ENCODE data around the gene GLIPR1. TPM values are rescaled to one million over a fixed set of nuclear protein-coding genes. Genes with fewer than 3 reads are reported as not detected.
"Not testable (repeated sequence)": the region's sequence is repeated elsewhere in the genome, so short reads cannot be mapped to it uniquely, and the experiment has no call there.

Gene GLIPR1
- total and polyA plus RNA-seq, 4 experiments from 2014 or later = 96.1 to 222 (median 129) TPM

- peaks cover 4 to 19% of the 10 kb centered on the region in 2 donors for H3K27me3 Mint-ChIP-seq
- H3K4me3 ChIP-seq (ENCODE audit: low read length in 2 of 2); H3K27ac Mint-ChIP-seq; H3K4me1 Mint-ChIP-seq; H3K4me3 Mint-ChIP-seq; intact Hi-C loops (cut with micrococcal nuclease); H3K4me1 ChIP-seq (ENCODE audit: insufficient read depth, low read length); H3K27me3 ChIP-seq (ENCODE audit: insufficient read depth, low read length); POLR2A ChIA-PET (ENCODE audit: partially characterized antibody); DNase-seq; H3K9me3 Mint-ChIP-seq; H3K36me3 Mint-ChIP-seq; H3K9me3 ChIP-seq (ENCODE audit: control insufficient read depth in 1 of 2, low read length in 2 of 2); CTCF ChIA-PET (ENCODE audit: partially characterized antibody); H3K36me3 ChIP-seq (ENCODE audit: insufficient read depth, low read length); H3K27ac ChIP-seq (ENCODE audit: low read depth, low read length): not testable (repeated sequence)
Observed at GRCh38 chr12:75521224-75521623, 40.7 kb downstream of the GLIPR1 start.

GRCh38 chr12:75522124-75522523 lies 41.6 kb downstream of the GLIPR1 start:
- peaks cover 8 to 24% of the 10 kb centered on the region in 2 donors for H3K27me3 Mint-ChIP-seq
- POLR2A ChIA-PET (ENCODE audit: partially characterized antibody); H3K4me3 Mint-ChIP-seq; H3K9me3 Mint-ChIP-seq; H3K9me3 ChIP-seq (ENCODE audit: control insufficient read depth in 1 of 2, low read length in 2 of 2); intact Hi-C loops (cut with micrococcal nuclease); DNase-seq; H3K4me1 ChIP-seq (ENCODE audit: insufficient read depth, low read length); H3K4me3 ChIP-seq (ENCODE audit: low read length in 2 of 2); H3K36me3 Mint-ChIP-seq; H3K36me3 ChIP-seq (ENCODE audit: insufficient read depth, low read length); H3K4me1 Mint-ChIP-seq; H3K27ac Mint-ChIP-seq; H3K27me3 ChIP-seq (ENCODE audit: insufficient read depth, low read length); H3K27ac ChIP-seq (ENCODE audit: low read depth, low read length): not testable (repeated sequence)
- CTCF ChIA-PET (ENCODE audit: partially characterized antibody) = interaction anchor here (2.4 kb wide), 1 partner anchor 515 kb away, joined by 6 read pairs; no protein-coding TSS in a partner anchor

- H3K27me3 ChIP-seq (ENCODE audit: insufficient read depth, low read length) = no peaks in the 10 kb centered on the region
- DNase-seq = no peak
- no peaks in the 10 kb centered on the region for H3K36me3 ChIP-seq (ENCODE audit: insufficient read depth, low read length)
- H3K4me1 Mint-ChIP-seq = peaks cover 0 to 2% (median 0%) of the 10 kb centered on the region in 4 donors
- H3K27ac ChIP-seq (ENCODE audit: low read depth, low read length) = no peak overlapping the region
- peaks cover 8 to 26% of the 10 kb centered on the region in 2 donors for H3K27me3 Mint-ChIP-seq
- peaks cover 0 to 4% (median 0%) of the 10 kb centered on the region in 8 donors for H3K9me3 Mint-ChIP-seq
- H3K4me1 ChIP-seq (ENCODE audit: insufficient read depth, low read length) = no peaks in the 10 kb centered on the region
- intact Hi-C loops (cut with micrococcal nuclease) = no loop called here
- no peaks in the 10 kb centered on the region for H3K9me3 ChIP-seq (ENCODE audit: control insufficient read depth in 1 of 2, low read length in 2 of 2)
- no peak overlapping the region for H3K27ac Mint-ChIP-seq
- no peak overlapping the region for H3K4me3 Mint-ChIP-seq
- H3K4me3 ChIP-seq (ENCODE audit: low read length in 2 of 2) = no peak overlapping the region
- ChIA-PET CTCF (ENCODE audit: partially characterized antibody) (interaction anchor here (1.3 to 7.9 kb wide), 5 partner anchors 191 to 1062 kb away, joined by 3 to 173 read pairs (median 20); partner anchors contain the start of genes GLIPR1L1 and PHLDA1), POLR2A (ENCODE audit: partially characterized antibody) (no interaction called here)
- H3K36me3 Mint-ChIP-seq = no peaks in the 10 kb centered on the region
Observed at GRCh38 chr12:75525263-75525662, 44.7 kb downstream of the GLIPR1 start.

- H3K9me3 Mint-ChIP-seq = peaks cover 0 to 2% (median 0%) of the 10 kb centered on the region in 8 donors
- POLR2A ChIA-PET (ENCODE audit: partially characterized antibody) = interaction anchor here (1.2 kb wide), 1 partner anchor 511 kb away, joined by 6 read pairs; no protein-coding TSS in a partner anchor
- no peaks in the 10 kb centered on the region for H3K36me3 ChIP-seq (ENCODE audit: insufficient read depth, low read length)
- no peaks in the 10 kb centered on the region for H3K27me3 ChIP-seq (ENCODE audit: insufficient read depth, low read length)
- intact Hi-C loops (cut with micrococcal nuclease) = loop anchor here (1.0 kb wide), 5 partner anchors 510 to 1059 kb away; partner anchors contain the start of gene BBS10
- CTCF ChIA-PET (ENCODE audit: partially characterized antibody) = interaction anchor here (0.8 to 7.9 kb wide), 24 partner anchors 9 to 1060 kb away, joined by 3 to 173 read pairs (median 3); partner anchors contain the start of genes BBS10, GLIPR1L1 and PHLDA1
- no peaks in the 10 kb centered on the region for H3K36me3 Mint-ChIP-seq
- no peak overlapping the region for H3K27ac Mint-ChIP-seq
- H3K27ac ChIP-seq (ENCODE audit: low read depth, low read length) = no peak overlapping the region
- H3K4me1 Mint-ChIP-seq = peaks cover 0 to 2% (median 0%) of the 10 kb centered on the region in 4 donors
- H3K4me3 ChIP-seq (ENCODE audit: low read length in 2 of 2) = no peak overlapping the region
- H3K27me3 Mint-ChIP-seq = peaks cover 5 to 22% of the 10 kb centered on the region in 2 donors
- peak in 4 of 5 donors; percentile 32 to 42 (median 40) for DNase-seq
- no peaks in the 10 kb centered on the region for H3K9me3 ChIP-seq (ENCODE audit: control insufficient read depth in 1 of 2, low read length in 2 of 2)
- no peaks in the 10 kb centered on the region for H3K4me1 ChIP-seq (ENCODE audit: insufficient read depth, low read length)
- no peak overlapping the region for H3K4me3 Mint-ChIP-seq
Observed at GRCh38 chr12:75526655-75527511, 46.3 kb downstream of the GLIPR1 start.

GRCh38 chr12:75528272-75528671 lies 47.7 kb downstream of the GLIPR1 start:
- Histone ChIP-seq H3K4me3 (ENCODE audit: low read length in 2 of 2) (no peak overlapping the region), H3K9me3 (ENCODE audit: control insufficient read depth in 1 of 2, low read length in 2 of 2) (no peaks in the 10 kb centered on the region), H3K4me1 (ENCODE audit: insufficient read depth, low read length) (no peaks in the 10 kb centered on the region), H3K27me3 (ENCODE audit: insufficient read depth, low read length) (no peaks in the 10 kb centered on the region), H3K27ac (ENCODE audit: low read depth, low read length) (no peak overlapping the region), H3K36me3 (ENCODE audit: insufficient read depth, low read length) (no peaks in the 10 kb centered on the region)
- CTCF ChIA-PET (ENCODE audit: partially characterized antibody) = interaction anchor here (0.7 to 7.9 kb wide), 14 partner anchors 15 to 1059 kb away, joined by 3 to 173 read pairs (median 4); partner anchors contain the start of genes BBS10 and PHLDA1
- Mint-ChIP-seq H3K4me3 (no peak overlapping the region), H3K36me3 (no peaks in the 10 kb centered on the region), H3K27me3 (peaks cover 5 to 17% of the 10 kb centered on the region in 2 donors), H3K9me3 (no peaks in the 10 kb centered on the region), H3K4me1 (peaks cover 0 to 2% (median 0%) of the 10 kb centered on the region in 4 donors), H3K27ac (no peak overlapping the region)
- POLR2A ChIA-PET (ENCODE audit: partially characterized antibody) = interaction anchor here (1.2 kb wide), 1 partner anchor 509 kb away, joined by 6 read pairs; no protein-coding TSS in a partner anchor
- intact Hi-C loops (cut with micrococcal nuclease) = no loop called here
- no peak for DNase-seq

GRCh38 chr12:75528692-75529091 lies 48.1 kb downstream of the GLIPR1 start:
- H3K27me3 Mint-ChIP-seq = peaks cover 5 to 14% of the 10 kb centered on the region in 2 donors
- ChIA-PET POLR2A (ENCODE audit: partially characterized antibody) (no interaction called here), CTCF (ENCODE audit: partially characterized antibody) (interaction anchor here (0.7 to 7.9 kb wide), 8 partner anchors 402 to 1059 kb away, joined by 3 to 173 read pairs (median 4); partner anchors contain the start of gene PHLDA1)
- no peak overlapping the region for H3K4me3 ChIP-seq (ENCODE audit: low read length in 2 of 2)
- H3K4me1 Mint-ChIP-seq = peaks cover 0 to 2% (median 0%) of the 10 kb centered on the region in 4 donors
- no peaks in the 10 kb centered on the region for H3K36me3 Mint-ChIP-seq
- no peak overlapping the region for H3K27ac Mint-ChIP-seq
- no peaks in the 10 kb centered on the region for H3K4me1 ChIP-seq (ENCODE audit: insufficient read depth, low read length)
- no peaks in the 10 kb centered on the region for H3K9me3 ChIP-seq (ENCODE audit: control insufficient read depth in 1 of 2, low read length in 2 of 2)
- intact Hi-C loops (cut with micrococcal nuclease) = no loop called here
- no peaks in the 10 kb centered on the region for H3K9me3 Mint-ChIP-seq
- H3K36me3 ChIP-seq (ENCODE audit: insufficient read depth, low read length) = no peaks in the 10 kb centered on the region
- no peak for DNase-seq
- H3K4me3 Mint-ChIP-seq = no peak overlapping the region
- no peaks in the 10 kb centered on the region for H3K27me3 ChIP-seq (ENCODE audit: insufficient read depth, low read length)
- no peak overlapping the region for H3K27ac ChIP-seq (ENCODE audit: low read depth, low read length)

GRCh38 chr12:75529316-75529715 lies 48.8 kb downstream of the GLIPR1 start:
- H3K4me1 Mint-ChIP-seq = peaks cover 0 to 2% (median 0%) of the 10 kb centered on the region in 4 donors
- DNase-seq = no peak
- no peak overlapping the region for H3K27ac Mint-ChIP-seq
- no peak overlapping the region for H3K27ac ChIP-seq (ENCODE audit: low read depth, low read length)
- ChIA-PET CTCF (ENCODE audit: partially characterized antibody) (interaction anchor here (1.2 to 7.9 kb wide), 2 partner anchors 499 to 507 kb away, joined by 3 to 173 read pairs; partner anchors contain the start of gene PHLDA1), POLR2A (ENCODE audit: partially characterized antibody) (no interaction called here)
- H3K27me3 Mint-ChIP-seq = peaks cover 5 to 12% of the 10 kb centered on the region in 2 donors
- H3K9me3 Mint-ChIP-seq = no peaks in the 10 kb centered on the region
- no peaks in the 10 kb centered on the region for H3K4me1 ChIP-seq (ENCODE audit: insufficient read depth, low read length)
- H3K4me3 ChIP-seq (ENCODE audit: low read length in 2 of 2) = no peak overlapping the region
- no peaks in the 10 kb centered on the region for H3K9me3 ChIP-seq (ENCODE audit: control insufficient read depth in 1 of 2, low read length in 2 of 2)
- H3K27me3 ChIP-seq (ENCODE audit: insufficient read depth, low read length) = no peaks in the 10 kb centered on the region
- no peak overlapping the region for H3K4me3 Mint-ChIP-seq
- H3K36me3 Mint-ChIP-seq = no peaks in the 10 kb centered on the region
- intact Hi-C loops (cut with micrococcal nuclease) = no loop called here
- H3K36me3 ChIP-seq (ENCODE audit: insufficient read depth, low read length) = no peaks in the 10 kb centered on the region
